Mucosa of gallbladder (tissue), 1 donor: ENCODE measurements around the gene SRMS. TPM values are rescaled to one million over a fixed set of nuclear protein-coding genes. Genes with fewer than 3 reads are reported as not detected.
A peak's percentile ranks its signal among the peaks of the same experiment; 100 is the strongest.
"Not testable (repeated sequence)": the region's sequence is repeated elsewhere in the genome, so short reads cannot be mapped to it uniquely, and the experiment has no call there.

ENCODE experiments used
- DNase-seq: peaks from one replicate; pipeline ENCODE4 v3.0.0-alpha.2; 2020; ENCODE audit warnings: low spot score
- total RNA-seq: library from RNA; stranded (reverse); gene quantifications from one replicate; pipeline ENCODE4 v1.2.1, GENCODE V29; 2021
- donor health status: DM: no; HTN: no; CAD: no.

SRMS gene
- total RNA-seq, 1 donor from 2014 or later, result not detected

DNA sequence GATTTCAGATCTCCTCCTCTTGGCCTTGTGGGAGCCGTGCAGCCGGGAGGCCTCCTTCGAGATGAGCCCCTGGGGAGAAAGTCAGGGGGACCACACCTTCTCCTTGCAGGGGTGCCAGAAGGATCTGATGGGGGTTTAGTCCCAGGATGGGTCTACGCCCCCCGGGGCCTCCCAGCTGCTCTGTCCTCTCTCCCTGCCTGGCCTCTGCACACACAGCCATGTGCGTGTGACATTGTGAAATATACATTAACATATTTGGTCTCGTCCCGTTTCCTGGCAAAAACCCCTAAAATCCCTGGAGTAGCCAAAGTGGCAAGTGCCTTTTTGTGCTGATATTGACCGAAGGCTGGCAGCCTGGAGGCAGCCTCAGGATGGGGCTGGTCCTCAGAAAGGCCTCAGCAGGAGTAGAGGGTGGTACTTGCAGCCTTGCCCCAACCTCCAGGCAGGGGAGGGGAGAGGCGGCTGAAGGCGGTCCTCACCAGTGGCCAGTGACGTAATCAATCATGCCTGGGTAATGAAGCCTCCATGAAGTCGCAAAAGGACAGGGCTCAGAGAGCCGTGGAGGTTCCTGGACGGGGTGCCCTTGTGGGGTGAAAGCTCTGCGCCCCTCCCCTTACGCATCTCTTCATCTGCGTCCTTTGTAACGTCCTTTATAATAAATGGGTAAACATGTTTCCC is 31.6 kb upstream of the SRMS start:
- no peak for DNase-seq

DNA sequence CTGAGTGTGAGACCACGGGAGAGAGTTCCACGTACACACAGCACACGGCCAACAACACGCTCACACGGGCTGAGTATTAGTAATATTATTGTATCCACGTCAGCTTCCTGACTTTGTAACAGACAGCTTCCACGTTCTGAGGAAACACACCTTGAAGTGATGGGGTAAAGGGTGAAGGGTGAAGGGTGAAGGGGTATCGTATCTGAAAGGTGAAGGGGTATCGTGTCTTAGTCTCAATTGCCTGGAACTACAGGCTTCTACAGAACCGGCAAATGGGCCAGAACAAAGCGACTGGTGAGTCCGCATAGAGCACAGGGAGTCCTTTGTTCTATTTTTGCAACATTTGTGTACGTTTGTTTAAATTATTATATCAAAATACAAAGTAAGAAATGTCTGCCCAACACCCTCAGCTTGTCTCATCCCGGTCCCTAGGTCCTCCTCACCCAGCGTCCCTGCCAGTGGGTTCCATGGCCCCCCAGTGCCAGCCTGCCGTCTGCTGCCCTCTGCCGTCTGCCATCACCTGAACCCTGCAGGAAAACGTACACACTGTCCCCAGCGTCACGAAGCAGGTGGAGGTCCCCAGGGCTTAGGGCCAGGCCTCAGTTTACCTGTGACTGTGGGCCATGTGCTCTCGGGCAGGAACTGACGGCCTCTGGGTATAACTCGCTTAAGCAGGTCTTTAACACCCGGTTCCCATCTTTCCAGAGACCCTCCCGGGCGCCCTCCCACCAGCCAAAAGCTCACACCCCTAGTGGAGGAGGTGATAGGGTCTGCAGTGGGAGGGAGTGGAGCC is 30.9 kb upstream of the SRMS start:
- no peak for DNase-seq

DNA sequence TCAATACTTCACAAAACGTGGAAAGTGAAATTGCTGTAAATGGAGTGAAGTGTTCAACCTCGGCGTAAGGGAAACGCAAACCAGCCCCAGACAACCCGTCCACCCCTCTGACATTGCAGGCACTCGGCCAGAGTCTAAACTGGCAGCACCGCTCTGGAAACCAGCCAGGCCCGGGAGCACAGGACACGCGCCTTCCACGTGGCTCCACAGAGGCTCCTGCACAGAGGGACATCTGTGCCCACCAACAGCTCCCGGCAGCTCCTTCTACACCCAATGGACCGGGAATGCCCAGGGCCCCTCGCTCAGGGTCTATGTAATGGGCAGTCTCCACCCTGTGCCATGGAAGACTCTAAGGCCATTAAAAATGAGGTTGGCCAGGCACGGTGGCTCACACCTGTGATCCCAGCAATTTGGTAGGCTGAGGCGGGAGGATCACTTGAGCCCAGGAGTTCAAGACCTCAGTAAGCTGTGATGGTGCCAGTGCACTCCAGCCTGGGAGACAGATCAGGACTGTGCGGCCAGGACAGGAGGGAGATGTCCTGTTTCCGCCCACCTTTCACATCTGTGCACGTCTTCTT is 29.9 kb upstream of the SRMS start:
- DNase-seq, result no peak

DNA sequence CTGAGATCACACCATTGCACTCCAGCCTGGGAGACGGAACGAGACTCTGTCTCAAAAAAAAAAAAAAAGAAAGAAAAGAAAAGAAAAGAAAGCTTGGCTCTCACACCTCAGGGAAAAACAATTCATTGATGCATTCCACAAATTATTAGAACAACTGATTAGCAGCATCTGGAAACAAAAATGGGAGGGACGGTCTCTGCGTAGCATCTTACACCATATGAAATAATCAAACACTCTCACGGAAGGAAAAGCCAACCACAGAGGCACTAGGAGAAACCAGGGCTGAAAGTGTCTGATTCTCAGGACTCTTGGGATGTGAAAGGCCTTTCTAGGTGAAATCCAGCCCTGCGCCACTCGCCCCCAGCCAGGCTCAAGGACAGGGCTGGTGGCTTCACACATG is 28.8 kb upstream of the SRMS start:
- no peak for DNase-seq

DNA sequence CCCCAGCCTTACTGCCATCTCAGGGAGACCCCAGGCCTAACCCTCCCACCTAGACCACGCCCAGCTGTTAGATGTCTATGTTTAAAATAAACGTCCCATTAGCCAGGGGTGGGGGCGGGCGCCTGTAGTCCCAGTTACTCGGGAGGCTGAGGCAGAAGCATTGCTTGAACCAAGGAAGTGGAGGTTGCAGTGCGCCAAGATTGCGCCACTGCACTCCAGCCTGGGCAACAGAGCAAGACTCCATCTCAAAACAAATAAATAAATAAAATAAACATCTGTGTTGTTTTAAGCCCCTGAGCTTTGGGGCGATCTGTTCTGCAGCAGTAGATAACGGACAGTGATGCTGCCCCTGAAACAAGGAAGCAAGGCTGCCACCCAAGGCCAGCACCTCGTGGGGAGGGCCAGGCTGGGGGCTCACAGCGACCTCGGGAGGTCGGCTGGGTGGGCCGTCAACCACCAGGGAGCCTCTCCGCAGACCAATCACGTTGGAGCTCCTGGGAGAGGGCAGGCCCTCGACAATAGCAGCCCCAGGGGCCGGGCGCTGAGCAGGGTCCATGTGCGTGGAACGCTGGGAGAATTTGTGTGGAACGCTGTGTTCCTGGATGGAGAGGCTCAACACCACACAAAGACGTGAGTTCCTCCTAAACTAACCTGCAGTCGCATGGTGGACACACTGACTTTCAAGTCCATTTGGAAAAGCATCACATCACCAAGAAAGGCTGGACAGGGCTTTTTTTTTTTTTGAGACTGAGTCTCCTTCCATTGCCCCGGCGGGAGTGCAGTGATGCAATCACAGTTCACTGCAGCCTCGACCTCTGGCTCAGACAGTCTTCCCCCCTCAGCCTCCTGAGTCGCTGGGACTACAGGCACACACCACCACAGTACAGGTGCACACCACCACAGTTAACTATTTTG is 27.5 kb upstream of the SRMS start:
- no peak for DNase-seq

DNA sequence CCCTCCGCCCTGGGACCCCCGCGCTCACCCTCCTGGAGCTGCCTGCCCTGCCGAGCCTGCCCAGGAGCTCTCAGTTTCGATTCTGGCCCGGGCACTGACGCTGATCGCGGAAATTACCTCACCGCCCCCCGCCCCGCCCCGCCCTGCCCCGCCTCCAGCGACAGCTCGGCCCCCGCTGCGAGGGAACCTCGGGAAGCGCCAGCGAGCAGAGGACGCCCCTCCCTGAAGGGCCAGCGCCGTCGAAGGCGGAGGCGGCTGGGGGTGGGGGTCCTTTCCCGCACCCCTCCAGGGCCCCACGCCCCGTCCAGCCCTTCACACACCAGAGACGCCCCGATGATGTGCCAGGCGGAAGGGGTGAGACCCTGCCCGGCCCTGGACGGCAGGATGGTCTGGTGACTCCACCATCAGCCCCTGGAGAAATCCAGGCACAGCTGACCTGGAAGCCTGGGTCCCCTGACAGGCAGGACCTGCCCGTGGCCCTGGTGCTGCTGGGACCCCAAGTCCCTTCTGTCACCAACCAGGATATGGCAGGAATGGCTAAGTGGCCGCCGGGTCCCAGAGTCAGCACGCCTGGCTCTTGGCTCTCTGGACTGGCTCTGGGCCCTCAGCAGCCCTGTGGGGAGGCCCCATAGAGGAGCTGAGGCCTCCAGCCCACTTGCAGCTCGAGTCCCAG is 26.7 kb upstream of the SRMS start, which contains the start of gene HELZ2:
HELZ2 (minus strand) TSS at position 84 of the 673 bp plus-strand sequence. CDS start 1,854 bp downstream, outside the sequence.
- DNase-seq, result peak; percentile 79

DNA sequence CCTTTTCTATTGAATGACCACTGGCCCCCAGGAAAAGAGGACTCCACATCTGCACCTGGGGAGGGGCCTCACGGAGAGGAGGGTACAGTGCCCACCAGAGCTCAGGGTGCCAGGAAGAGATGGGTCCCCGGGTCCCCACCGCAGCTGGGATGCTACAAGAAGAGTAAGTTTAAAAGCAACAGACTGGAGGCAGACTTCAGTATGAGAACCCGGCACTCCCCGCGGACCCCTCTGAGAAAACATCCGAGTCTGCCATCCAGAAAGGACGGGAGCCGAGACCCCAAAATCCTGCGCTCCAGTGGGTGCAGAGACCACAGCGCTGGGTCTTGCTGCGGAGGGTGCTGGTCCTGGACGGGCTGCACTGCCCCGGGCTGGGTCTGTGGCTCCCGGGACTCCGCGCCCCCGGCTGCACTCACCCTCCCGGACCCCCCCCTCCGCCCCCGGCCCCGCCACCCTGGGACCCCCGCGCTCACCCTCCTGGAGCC is 26.1 kb upstream of the SRMS start:
- no peak for DNase-seq

DNA sequence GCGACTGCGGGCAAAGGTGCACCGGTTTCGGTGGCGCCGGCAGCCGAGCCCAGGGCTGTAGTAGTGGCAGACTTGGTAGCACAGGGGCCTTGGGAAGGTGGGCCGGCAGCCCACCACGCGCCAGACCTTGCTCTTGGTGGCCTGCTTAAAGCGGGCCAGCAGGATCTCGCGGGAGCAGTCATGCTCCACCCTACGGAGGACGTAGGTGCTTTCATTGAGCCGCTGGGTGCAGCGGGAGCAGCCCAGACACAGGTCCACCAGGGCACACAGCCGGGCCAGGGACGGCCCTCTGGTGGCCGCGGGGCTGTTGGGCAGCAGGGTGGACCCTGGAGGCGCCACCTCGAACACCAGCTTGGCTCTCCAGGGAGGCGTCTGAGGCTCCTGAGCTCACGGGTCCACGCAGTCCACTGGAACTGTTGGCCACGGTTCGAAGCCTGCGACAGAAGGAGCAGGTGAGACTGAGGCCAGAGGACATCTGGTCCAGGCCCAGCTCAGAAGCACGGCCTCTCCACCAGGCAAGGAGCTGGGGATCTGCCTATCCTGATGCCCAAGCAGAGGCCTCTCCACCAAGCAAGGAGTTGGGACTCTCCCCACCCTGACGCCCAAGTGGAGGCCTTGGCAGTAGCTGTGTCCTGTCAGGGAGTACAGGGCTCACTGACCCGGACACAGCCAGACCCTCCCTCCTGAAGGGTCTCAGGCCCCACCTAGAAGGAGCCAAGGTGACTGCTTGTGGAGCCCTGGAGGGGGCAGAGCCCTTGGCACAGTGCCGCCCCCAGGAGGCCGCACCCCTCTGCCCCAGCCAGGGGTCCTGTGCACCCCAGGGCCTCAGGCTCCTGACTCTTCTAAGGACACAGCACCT is 25.5 kb upstream of the SRMS start:
- DNase-seq, result no peak

DNA sequence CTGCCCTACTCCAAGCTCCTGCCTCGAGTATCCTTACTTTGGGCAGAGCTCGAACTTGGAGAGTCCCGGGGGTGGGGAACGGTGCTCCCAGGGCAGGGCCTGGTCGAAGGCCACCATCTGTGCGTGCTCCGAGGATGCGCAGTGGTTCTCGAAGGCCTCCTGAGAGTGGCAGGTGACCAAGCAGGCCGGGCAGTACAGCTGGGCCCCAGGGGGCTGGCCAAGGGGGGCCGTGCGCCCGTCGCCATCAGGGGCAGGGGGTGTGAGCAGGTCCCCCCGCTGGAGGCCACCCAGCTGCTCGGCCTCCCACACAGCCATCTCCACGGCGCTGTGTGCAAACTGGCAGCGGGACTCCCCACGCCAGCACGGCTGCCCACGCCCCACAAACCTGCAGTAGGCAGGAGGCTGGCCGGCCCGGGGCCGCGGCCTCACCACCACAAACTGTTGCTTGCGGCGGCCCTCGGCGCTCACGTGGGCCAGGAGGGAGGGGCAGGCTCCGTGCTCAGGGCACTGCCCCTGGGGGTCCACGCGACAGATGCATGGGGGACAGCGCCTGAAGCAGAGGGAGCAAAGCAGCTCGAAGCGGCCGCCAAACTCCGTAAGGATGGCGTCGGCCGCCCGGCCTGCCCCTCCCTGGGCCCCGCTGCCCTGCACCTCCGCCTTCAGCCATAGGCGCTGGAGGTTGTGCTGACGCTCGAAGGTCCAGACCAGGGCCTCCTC is 24.7 kb upstream of the SRMS start:
- no peak for DNase-seq

DNA sequence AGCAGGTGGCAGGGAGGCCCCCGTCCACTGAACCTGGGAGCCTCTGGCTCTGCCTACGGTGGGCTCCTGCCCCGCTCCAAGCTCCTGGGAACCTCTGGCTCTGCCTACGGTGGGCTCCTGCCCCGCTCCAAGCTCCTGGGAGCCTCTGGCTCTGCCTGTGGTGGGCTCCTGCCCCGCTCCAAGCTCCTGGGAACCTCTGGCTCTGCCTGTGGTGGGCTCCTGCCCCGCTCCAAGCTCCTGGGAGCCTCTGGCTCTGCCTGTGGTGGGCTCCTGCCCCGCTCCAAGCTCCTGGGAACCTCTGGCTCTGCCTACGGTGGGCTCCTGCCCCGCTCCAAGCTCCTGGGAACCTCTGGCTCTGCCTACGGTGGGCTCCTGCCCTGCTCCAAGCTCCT is 23.5 kb upstream of the SRMS start:
- DNase-seq, result not testable (repeated sequence)

DNA sequence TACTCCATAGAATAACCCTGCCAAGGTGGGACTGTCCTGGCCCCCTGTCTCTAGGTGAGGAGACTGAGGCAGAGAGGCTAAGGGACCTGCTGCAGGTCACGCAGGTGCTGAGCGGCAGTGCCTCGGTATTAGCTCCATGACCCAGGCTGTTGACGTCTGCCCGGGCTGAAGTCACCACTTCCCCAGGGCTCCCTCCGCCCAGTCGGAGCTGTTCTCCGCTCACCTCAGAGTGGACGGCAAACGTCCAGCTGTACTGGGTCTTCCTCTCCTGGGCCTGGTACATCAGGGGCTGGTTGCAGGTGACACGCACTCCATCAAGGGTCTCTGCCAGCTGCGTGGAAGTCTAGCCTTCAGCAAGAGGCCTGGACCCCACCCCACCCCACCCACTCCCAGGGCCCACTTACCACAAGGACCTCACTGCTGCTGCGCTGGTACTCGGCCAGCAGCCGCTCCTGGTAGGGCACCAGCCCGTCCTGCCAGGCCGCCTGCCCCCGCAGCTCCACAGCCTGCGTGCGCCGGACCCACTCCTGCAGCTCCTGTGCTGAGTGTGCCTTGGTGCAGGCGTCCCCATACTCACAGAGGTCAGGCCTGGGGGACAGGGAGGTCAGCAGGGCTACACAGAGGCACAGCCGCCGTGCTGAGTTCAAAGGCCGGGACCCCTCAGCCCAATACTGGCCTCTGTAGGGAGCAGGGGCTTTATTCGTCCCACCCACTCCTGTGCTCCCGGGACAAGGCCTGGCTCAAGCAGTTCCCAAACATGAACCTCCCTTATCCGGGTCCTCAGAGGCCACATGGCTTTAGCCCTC is 22.9 kb upstream of the SRMS start:
- DNase-seq, result no peak

DNA sequence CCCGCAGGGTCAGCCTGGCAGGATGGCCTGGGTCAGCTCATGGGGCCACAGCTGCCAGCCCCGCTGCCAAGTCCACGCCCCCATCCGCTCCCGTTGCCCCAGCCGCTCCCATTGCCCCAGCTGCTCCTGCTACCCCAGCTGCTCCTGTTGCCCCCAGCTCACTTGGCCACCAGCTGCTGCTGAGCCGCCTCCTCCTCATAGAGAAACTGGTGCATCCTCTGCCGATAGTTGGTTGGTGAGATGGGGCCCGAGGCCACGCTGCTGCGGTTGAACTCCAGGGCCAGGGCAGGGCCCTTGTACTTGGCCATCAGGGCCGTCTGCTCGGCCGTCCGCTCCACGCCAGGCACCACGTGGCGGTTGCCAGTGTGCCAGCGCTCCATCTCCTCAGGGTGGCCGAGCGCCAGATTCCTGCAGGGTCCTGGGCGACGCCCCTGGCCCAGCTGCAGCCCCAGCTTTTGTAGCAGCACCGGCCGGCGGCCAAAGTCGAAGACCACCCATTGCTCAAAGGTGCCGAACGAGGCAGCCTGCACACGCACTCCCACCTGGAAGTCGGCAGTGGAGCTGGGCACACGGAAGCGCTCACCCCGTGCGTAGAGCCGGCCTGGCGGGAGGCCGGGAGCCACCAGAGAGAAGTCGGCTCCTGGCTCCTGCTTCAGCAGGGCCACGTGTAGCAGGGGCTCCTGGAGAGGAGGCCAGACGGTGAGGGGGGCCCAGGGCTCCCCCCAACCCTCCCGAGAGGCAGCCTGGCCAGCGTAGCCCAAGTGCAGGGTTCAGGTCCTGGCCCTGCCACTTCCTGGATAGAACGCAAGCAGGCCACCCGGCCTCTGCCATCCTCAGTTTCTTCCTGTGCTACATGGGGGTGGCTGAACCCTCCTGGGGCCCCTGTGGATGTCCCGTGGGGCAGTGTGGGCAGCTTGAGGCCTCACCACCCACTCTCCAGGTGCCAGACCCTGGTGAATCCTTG is 21.7 kb upstream of the SRMS start:
- DNase-seq, result no peak

DNA sequence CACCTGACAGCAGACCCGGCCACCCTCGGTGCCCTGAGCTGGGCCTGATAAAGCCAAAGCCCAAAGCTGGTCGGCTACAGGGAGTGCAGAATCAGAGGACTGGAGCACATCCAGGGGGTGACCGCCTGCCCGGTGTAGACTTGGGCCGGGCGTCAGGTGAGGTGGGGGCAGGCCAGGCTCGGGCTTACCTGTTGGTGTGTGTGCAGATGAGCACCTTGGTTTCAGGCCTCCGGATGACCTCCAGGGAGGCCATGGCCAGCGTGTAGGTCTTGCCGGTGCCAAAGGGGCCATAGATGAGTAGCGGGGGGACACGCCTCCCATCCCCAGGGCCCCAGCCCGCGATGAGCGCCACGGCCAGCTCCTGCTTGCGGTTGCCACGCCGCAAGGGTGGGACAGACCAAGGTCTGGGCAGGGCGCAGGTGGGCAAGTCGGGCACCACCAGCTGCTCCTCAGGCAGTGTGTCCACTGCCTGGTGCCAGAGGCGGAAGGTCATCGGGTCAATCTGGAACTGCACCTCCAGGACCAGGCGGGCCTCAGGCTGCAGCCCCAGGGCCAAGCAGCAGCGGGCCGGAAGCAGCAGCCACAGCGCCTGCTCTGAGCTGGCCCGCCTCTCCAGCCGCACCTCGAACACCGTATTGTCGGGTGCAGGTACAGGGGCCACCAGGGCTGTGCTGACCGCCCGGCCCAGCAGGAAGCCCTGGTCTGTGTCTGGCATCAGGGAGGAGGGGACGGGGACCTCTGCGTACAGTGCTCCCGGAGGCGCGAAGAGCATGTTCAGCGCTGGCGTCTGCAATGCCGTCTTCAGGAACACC is 20.8 kb upstream of the SRMS start:
- no peak for DNase-seq

DNA sequence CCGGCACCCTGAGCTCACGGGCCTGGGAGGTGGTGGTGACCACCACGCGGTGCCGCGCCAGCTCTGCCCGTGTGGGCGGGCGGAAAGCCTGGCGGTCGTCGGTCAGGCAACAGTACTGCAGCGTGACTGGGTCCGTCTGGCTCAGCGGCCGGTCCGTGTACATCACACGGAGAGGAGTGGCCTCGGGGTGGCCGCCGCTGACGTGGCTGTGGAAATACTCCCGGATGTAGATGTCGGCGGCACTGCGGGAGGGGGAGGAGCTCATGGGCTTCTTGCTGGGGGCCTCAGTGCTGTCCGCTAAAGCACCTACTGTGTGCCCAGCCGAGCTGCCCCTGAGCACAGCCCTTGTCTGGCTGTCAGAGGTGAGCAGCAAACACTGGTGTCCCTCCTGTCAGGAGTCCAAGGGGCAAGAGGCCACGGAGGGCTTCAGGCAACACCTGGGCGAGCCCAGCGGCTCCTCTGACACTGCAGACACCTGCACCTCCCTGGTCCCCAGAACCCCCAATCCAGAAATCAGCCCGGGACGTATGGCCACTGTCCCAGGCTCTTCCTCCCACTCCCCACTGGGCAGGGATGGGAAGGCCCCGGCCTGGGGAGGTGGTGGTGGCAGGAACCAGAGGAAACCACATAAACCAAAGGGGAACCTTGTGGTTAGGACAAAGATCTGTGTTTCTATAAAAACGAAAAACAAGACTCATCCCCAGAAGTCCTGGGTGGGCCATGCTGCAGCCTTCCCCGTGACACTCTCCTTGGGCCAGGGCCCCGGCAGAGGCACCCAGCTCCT is 20.0 kb upstream of the SRMS start:
- DNase-seq, result peak; percentile 57

DNA sequence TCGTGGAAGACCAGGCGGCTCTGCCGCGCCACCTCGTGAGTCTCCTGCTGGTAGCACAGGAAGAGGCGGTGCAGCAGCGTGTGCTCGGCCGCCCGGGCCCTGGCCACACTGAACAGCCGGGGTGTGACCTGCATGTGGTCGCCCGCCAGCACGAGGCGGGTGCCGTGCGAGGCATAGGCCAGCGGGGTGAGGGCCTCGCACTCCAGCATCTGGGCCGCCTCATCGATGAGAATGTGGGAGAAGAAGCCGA is 19.5 kb upstream of the SRMS start:
- no peak for DNase-seq
